ENCODE measurements around the gene RCBTB2. TPM values are rescaled to one million over a fixed set of nuclear protein-coding genes. Genes with fewer than 3 reads are reported as not detected.
A peak's percentile ranks its signal among the peaks of the same experiment; 100 is the strongest.

The RCBTB2 gene
- total RNA-seq, 1 experiment from 2014 or later: 6.0 TPM

- no peak for DNase-seq (ENCODE audit: low read depth)
These were observed 38.0 kb downstream of the RCBTB2 start for GRCh38 chr13:48494874-48495273.

- DNase-seq (ENCODE audit: low read depth): peak; percentile 68
These were observed 39.0 kb downstream of the RCBTB2 start for GRCh38 chr13:48493851-48494250.

- DNase-seq (ENCODE audit: low read depth): no peak
These were observed 39.7 kb downstream of the RCBTB2 start for GRCh38 chr13:48493066-48493765.

GRCh38 chr13:48492470-48493065, 40.3 kb downstream of the RCBTB2 start:
- DNase-seq (ENCODE audit: low read depth): no peak

- DNase-seq (ENCODE audit: low read depth): no peak
These were observed 40.8 kb downstream of the RCBTB2 start for GRCh38 chr13:48492096-48492440.

GRCh38 chr13:48491423-48492095, 41.3 kb downstream of the RCBTB2 start:
- no peak for DNase-seq (ENCODE audit: low read depth)

GRCh38 chr13:48490241-48490640, 42.6 kb downstream of the RCBTB2 start:
- peak; percentile 11 for DNase-seq (ENCODE audit: low read depth)

- no peak for DNase-seq (ENCODE audit: low read depth)
These were observed 43.2 kb downstream of the RCBTB2 start for GRCh38 chr13:48489666-48490065.

- DNase-seq (ENCODE audit: low read depth): no peak
These were observed 43.9 kb downstream of the RCBTB2 start for GRCh38 chr13:48488995-48489394.

GRCh38 chr13:48487968-48488367, 44.9 kb downstream of the RCBTB2 start:
- no peak for DNase-seq (ENCODE audit: low read depth)

GRCh38 chr13:48486836-48487235, 46.0 kb downstream of the RCBTB2 start:
- no peak for DNase-seq (ENCODE audit: low read depth)

GRCh38 chr13:48486362-48486761, 46.5 kb downstream of the RCBTB2 start:
- DNase-seq (ENCODE audit: low read depth): no peak

GRCh38 chr13:48485432-48485831, 47.4 kb downstream of the RCBTB2 start:
- no peak for DNase-seq (ENCODE audit: low read depth)

- no peak for DNase-seq (ENCODE audit: low read depth)
These were observed 49.3 kb downstream of the RCBTB2 start for GRCh38 chr13:48483575-48483974.

- no peak for DNase-seq (ENCODE audit: low read depth)
These were observed 54.5 kb downstream of the RCBTB2 start for GRCh38 chr13:48478391-48478790.

GRCh38 chr13:48477191-48477855, 55.6 kb downstream of the RCBTB2 start:
- DNase-seq (ENCODE audit: low read depth): no peak

GRCh38 chr13:48476686-48477085, 56.2 kb downstream of the RCBTB2 start:
- DNase-seq (ENCODE audit: low read depth): no peak

GRCh38 chr13:48476215-48476614, 56.7 kb downstream of the RCBTB2 start:
- DNase-seq (ENCODE audit: low read depth): no peak

GRCh38 chr13:48475230-48475629, 57.6 kb downstream of the RCBTB2 start:
- DNase-seq (ENCODE audit: low read depth): no peak

- DNase-seq (ENCODE audit: low read depth): no peak
These were observed 75.2 kb downstream of the RCBTB2 start for GRCh38 chr13:48457578-48458242.

- DNase-seq (ENCODE audit: low read depth): no peak
These were observed 76.3 kb downstream of the RCBTB2 start for GRCh38 chr13:48456546-48456945.

- peak; percentile 87 for DNase-seq (ENCODE audit: low read depth)
These were observed 81.7 kb downstream of the RCBTB2 start for GRCh38 chr13:48451196-48451595.

All from M059J (cell line).